Measurements from ENCODE around the gene ADSS2.

The ADSS2 gene

DNA sequence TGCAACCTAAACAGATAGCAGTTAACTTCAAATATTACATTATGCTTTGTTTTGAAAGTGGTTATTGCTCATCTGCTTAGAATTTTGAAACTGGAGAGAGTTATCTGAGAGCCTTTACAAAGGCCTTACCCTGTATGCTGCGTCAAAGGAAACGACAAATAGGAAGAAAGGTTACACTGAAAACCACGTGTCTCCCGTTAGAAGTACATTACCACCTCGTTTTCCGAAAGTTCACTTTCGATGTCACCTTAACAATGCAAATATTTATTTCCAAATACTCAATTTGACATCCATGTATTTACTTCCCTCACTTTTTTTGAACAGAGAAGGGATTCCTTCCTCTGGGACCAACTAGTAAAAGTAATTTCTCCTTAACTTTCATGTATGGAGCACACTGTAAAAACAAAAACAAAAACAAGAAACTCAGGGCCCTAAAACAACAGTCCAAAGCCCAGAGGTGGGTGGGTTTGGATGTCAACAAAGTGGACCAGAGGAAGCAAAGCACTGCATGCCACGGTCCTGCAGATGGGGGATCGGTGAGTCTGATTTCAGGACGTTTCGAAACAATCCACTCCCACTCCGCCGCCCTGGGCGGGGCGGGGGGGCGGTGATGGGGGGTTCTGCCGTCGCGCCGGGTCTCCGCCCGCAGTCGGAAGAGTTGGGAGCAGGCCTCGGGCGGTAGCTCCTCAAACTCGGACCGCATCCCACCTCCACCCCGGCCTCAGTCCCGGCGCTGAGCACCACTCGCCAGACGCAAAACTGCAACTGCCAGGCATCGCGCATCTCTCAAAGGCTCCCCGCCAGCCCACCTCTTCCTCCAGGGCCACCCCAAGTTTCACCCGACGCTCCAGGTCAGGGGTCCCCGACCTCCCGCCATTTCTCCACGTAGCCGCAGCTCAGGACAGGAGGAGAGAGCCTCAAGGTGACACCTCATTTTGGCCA is 841 bp downstream of the ADSS2 start:
- no peak for DNase-seq (ENCODE audit: low read depth)
- TF ChIP-seq, protein P1, sequence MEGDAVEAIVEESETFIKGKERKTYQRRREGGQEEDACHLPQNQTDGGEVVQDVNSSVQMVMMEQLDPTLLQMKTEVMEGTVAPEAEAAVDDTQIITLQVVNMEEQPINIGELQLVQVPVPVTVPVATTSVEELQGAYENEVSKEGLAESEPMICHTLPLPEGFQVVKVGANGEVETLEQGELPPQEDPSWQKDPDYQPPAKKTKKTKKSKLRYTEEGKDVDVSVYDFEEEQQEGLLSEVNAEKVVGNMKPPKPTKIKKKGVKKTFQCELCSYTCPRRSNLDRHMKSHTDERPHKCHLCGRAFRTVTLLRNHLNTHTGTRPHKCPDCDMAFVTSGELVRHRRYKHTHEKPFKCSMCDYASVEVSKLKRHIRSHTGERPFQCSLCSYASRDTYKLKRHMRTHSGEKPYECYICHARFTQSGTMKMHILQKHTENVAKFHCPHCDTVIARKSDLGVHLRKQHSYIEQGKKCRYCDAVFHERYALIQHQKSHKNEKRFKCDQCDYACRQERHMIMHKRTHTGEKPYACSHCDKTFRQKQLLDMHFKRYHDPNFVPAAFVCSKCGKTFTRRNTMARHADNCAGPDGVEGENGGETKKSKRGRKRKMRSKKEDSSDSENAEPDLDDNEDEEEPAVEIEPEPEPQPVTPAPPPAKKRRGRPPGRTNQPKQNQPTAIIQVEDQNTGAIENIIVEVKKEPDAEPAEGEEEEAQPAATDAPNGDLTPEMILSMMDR (IDR thresholded peaks at IDR 0.05; ENCODE audit: control insufficient read depth, extremely low read depth, insufficient read depth), result no peak

DNA sequence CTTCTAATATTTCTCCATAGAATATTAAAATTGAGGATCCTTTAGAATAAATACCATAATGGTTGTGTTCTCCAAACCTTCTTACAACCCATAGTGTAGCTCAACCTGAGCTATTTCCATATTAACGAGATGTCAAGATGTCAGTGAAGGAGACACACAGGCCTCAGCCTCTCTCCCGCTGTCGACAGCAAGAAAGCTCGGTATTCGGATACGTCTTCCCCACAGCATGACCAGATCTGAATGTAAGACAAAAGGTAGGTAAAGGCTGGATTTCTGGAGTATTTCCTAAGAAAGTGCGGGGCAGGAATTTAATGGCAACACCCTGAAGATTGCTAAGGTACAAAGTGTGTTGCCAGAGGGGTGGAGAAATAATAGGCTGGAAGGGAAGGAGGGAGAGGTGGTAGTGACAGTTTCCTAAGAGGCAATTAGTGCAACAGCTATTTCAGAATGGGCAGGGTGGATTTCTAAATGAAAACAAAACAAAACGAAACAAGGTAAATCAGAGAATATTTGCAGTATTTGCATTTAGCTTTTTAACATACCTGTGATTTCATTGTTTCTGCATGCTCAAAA is 1.7 kb downstream of the ADSS2 start:
- H3K4me3 ChIP-seq (ENCODE audit: low read depth, low read length), result peak overlapping the region; percentile 88
- TF ChIP-seq, protein P1 (IDR thresholded peaks at IDR 0.05; ENCODE audit: control insufficient read depth, extremely low read depth, insufficient read depth), result no peak
- DNase-seq (ENCODE audit: low read depth), result no peak

More for the DNA sequence above, 841 bp downstream of the ADSS2 start:
- peak overlapping the region; percentile 88 for H3K4me3 ChIP-seq (ENCODE audit: low read depth, low read length)

DNA sequence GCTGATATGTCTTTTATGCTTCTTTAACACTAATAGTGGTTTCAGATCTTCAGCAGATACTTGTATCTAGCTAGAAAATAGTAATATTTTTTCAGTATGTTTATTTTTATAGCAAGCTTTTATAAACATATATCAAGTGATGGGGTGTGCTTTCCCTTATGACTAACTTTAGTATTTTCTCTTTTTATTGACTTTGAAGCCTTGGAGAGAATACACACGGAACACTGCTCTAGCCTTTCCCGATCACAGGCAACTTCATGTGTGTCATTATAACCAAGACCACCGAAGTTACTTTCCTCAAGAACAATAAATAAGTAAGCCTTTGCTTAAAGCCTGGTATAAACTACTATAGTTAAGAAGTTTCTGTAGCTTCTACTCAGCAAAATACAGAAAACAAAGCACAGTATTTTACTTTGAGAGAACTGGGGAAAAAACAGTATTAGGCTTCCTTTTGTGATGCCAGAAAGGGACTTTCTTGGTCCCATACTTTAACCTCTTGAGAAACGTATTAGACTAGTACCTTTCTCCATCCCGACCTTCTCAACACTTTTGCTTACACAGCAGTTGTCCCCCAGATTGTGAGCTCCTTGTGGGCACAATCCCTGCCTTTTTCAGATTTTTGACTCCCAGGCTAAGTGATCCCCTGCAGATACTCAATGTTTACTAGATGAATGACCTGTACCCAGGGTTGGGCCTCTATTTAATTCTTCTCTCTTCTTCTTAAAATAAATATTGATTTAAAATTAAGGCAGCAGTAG is 3.3 kb downstream of the ADSS2 start:
- TF ChIP-seq, protein P1 (IDR thresholded peaks at IDR 0.05; ENCODE audit: control insufficient read depth, extremely low read depth, insufficient read depth), result no peak
- DNase-seq (ENCODE audit: low read depth), result no peak
- H3K4me3 ChIP-seq (ENCODE audit: low read depth, low read length), result no peak overlapping the region

DNA sequence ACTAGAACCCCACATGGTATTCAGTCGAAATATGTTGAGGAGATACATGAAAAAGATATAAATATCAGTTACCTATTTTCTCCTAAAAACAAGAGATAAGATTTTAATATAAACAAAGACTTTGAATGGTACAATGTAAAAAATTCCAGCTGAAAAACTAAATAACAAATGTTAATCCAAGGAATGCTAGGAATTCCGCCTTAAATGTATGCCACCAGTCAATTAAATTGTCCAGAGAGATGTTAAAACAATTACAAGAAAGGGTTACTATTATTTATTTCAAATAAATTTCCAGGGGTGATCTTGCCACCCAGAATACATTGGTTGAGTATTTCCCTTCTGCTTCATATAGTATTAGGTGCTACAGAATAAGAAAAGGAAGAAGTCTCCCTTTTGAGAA is 4.2 kb downstream of the ADSS2 start:
- no peak for DNase-seq (ENCODE audit: low read depth)
- no peak overlapping the region for H3K4me3 ChIP-seq (ENCODE audit: low read depth, low read length)
- TF ChIP-seq, protein P1 (IDR thresholded peaks at IDR 0.05; ENCODE audit: control insufficient read depth, extremely low read depth, insufficient read depth), result no peak

DNA sequence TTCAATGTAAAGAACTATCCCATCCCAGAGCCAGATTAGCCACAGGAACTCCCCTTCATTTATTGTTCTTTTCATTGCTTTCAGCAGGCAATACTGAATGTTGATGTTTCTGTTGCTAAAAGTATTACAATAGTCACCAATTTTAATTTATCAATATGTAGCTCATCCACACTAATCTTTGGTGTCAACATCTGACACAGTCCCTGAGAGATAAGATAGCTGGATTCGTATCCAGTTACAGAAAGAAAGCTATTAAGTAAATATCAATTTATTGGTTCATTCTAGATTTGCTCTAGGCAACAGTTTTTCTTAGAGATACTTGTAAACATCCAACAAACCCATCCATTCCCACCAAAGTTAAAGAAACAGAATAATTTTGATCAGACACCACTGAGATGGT is 4.7 kb downstream of the ADSS2 start:
- TF ChIP-seq, protein P1 (IDR thresholded peaks at IDR 0.05; ENCODE audit: control insufficient read depth, extremely low read depth, insufficient read depth), result no peak
- DNase-seq (ENCODE audit: low read depth), result no peak
- H3K4me3 ChIP-seq (ENCODE audit: low read depth, low read length), result no peak overlapping the region

DNA sequence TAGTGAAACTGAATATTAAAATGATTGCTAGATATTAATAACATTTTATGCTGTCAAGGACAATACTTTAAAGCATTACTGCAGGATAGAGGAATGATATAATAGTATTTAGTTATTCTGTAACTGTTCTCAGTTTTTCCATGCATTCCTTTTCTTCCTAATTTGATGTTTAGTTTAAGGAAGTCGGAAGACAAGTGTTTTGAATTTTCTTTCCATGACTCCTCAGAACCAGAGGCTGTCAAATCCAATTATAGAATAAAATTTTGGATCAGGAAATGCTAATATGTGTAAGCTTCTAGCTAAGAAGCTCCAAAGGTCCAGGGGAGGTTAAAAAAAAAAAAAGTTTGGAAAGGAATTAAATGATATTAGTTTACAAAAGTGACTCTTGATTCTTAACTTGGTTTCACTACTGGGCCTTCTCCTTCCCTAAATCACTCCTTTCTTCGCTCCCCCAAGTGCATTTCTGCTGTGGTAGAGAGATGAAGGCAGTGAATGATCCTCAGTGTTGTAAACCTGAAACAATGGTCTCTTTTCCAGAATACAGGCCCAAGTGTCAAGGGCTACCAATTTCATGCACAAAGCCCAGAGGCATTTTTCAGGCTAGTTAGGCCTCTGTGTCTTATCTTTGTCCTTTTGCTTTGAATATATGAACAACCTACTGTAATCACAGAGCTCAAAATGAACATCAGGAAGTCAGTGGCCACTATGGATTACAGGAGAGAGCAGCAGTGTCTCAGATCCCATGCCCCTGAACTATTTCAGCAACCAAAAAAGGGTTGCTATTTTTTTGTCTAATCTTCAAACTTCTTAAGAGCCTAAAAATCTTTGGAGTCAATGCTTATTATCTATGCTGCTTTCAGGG is 6.2 kb downstream of the ADSS2 start:
- no peak overlapping the region for H3K4me3 ChIP-seq (ENCODE audit: low read depth, low read length)

More for the DNA sequence above, 6.2 kb downstream of the ADSS2 start:
- TF ChIP-seq, protein P1 (IDR thresholded peaks at IDR 0.05; ENCODE audit: control insufficient read depth, extremely low read depth, insufficient read depth), result no peak
- no peak for DNase-seq (ENCODE audit: low read depth)
